Astrocyte (in vitro differentiated cells and primary cell): Measurements from ENCODE around the gene GCKR. TPM values are rescaled to one million over a fixed set of nuclear protein-coding genes. Genes with fewer than 3 reads are reported as not detected.

Source experiments
- DNase-seq: peaks from one replicate; pipeline ENCODE4 v3.0.0-alpha.2; 2010; ENCODE audit warnings: low read depth
- FAIRE-seq: peaks from 2 replicates; lab custom pipeline; 2011; peaks lifted over from hg19 to GRCh38; lab: Jason Lieb, UNC
- H2AFZ ChIP-seq: 2 replicates; pipeline ENCODE4 v1.6.0; 2012; ENCODE audit warnings: low read depth, low read length, inconsistent platforms
- H3K27ac ChIP-seq: 2 replicates; pipeline ENCODE4 v1.5.1; 2011; ENCODE audit warnings: low read depth, low read length, inconsistent platforms
- H3K27me3 ChIP-seq: 2 replicates; pipeline ENCODE4 v1.6.0; 2011; ENCODE audit warnings: low read length, inconsistent platforms; ENCODE audit not compliant: insufficient read depth
- H3K36me3 ChIP-seq: 2 replicates; pipeline ENCODE4 v1.5.1; 2011; ENCODE audit warnings: low read length, inconsistent platforms; ENCODE audit not compliant: insufficient read depth
- H3K4me1 ChIP-seq: 2 replicates; pipeline ENCODE4 v1.5.1; 2011; ENCODE audit warnings: low read length, inconsistent platforms; ENCODE audit not compliant: insufficient read depth
- H3K4me2 ChIP-seq: 2 replicates; pipeline ENCODE4 v1.6.0; 2012; ENCODE audit warnings: low read length, inconsistent platforms
- H3K4me3 ChIP-seq: 2 replicates; pipeline ENCODE4 v1.5.1; 2011; ENCODE audit warnings: low read depth, mild to moderate bottlenecking, low read length, inconsistent platforms; ENCODE audit not compliant: insufficient read depth
- H3K79me2 ChIP-seq: 2 replicates; pipeline ENCODE4 v1.6.0; 2012; ENCODE audit warnings: mild to moderate bottlenecking, low read length, inconsistent platforms; ENCODE audit not compliant: insufficient read depth
- H3K9ac ChIP-seq: 2 replicates; pipeline ENCODE4 v1.6.0; 2012; ENCODE audit warnings: mild to moderate bottlenecking, low read length, inconsistent platforms
- H3K9me3 ChIP-seq: 2 replicates; pipeline ENCODE4 v1.5.1; 2012; ENCODE audit warnings: low read depth, mild to moderate bottlenecking, low read length, inconsistent platforms; ENCODE audit not compliant: insufficient read depth
- H4K20me1 ChIP-seq: 2 replicates; pipeline ENCODE4 v1.6.0; 2012; ENCODE audit warnings: low read length, inconsistent platforms; ENCODE audit not compliant: insufficient read depth
- H3K27ac Mint-ChIP-seq: one replicate; pipeline ENCODE4 v1.8.0; 2021; ENCODE audit warnings: mild to moderate bottlenecking, mixed read lengths; ENCODE audit not compliant: unreplicated experiment
- H3K27me3 Mint-ChIP-seq: one replicate; pipeline ENCODE4 v1.8.0; 2021; ENCODE audit warnings: low read depth, mixed read lengths; ENCODE audit not compliant: unreplicated experiment
- H3K36me3 Mint-ChIP-seq: one replicate; pipeline ENCODE4 v1.8.0; 2021; ENCODE audit warnings: low read depth, mixed read lengths; ENCODE audit not compliant: unreplicated experiment
- H3K4me1 Mint-ChIP-seq: one replicate; pipeline ENCODE4 v1.8.0; 2021; ENCODE audit warnings: low read depth, mixed read lengths; ENCODE audit not compliant: unreplicated experiment
- H3K4me3 Mint-ChIP-seq: one replicate; pipeline ENCODE4 v1.8.0; 2021; ENCODE audit warnings: mild to moderate bottlenecking, moderate library complexity, mixed read lengths; ENCODE audit not compliant: unreplicated experiment
- H3K9me3 Mint-ChIP-seq: one replicate; pipeline ENCODE4 v1.8.0; 2021; ENCODE audit warnings: mild to moderate bottlenecking, mixed read lengths; ENCODE audit not compliant: unreplicated experiment
- CTCF ChIP-seq: IDR thresholded peaks from 2 replicates; pipeline ENCODE4 v1.5.1; 2011; ENCODE audit warnings: low read depth, mild to moderate bottlenecking, inconsistent platforms, low read length, moderate library complexity; ENCODE audit not compliant: insufficient read depth
- EZH2 ChIP-seq: IDR thresholded peaks from 2 replicates; pipeline ENCODE4 v1.6.1; 2012; ENCODE audit warnings: mild to moderate bottlenecking, low read length, inconsistent platforms; ENCODE audit not compliant: insufficient read depth
- total RNA-seq: library from RNA; stranded (reverse); gene quantifications from 2 replicates; pipeline ENCODE4 v1.2.1, GENCODE V29; 2021

The GCKR gene
- total RNA-seq, 1 donor from 2014 or later: not detected

GRCh38 chr2:27493948-27494283 is 2.7 kb upstream of the GCKR start:
- Histone ChIP-seq H3K36me3 (no peaks in the 10 kb centered on the region), H4K20me1 (no peaks in the 10 kb centered on the region), H3K4me3 (peak overlapping the region; percentile 66), H3K27ac (no peak overlapping the region), H3K4me1 (peaks cover 14% of the 10 kb centered on the region), H3K9me3 (no peaks in the 10 kb centered on the region), H3K79me2 (peaks cover 4% of the 10 kb centered on the region), H3K9ac (peak overlapping the region; percentile 84), H3K27me3 (no peaks in the 10 kb centered on the region), H3K4me2 (peak overlapping the region; percentile 96), H2AFZ (peak overlapping the region; percentile 82)
- Mint-ChIP-seq H3K9me3 (peaks cover 4% of the 10 kb centered on the region), H3K27me3 (peaks cover 23% of the 10 kb centered on the region), H3K4me3 (peak overlapping the region; percentile 77), H3K36me3 (peaks cover 2% of the 10 kb centered on the region), H3K27ac (no peak overlapping the region), H3K4me1 (no peaks in the 10 kb centered on the region)
- no peak for FAIRE-seq
- no peak for DNase-seq
- TF ChIP-seq EZH2 (no peak), CTCF (no peak)

GRCh38 chr2:27494284-27494943 is 2.2 kb upstream of the GCKR start:
- H3K4me3 ChIP-seq: peak overlapping the region; percentile 66
- Mint-ChIP-seq H3K27me3 (peaks cover 23% of the 10 kb centered on the region), H3K4me1 (no peaks in the 10 kb centered on the region), H3K36me3 (peaks cover 2% of the 10 kb centered on the region), H3K9me3 (peaks cover 4% of the 10 kb centered on the region), H3K4me3 (peak overlapping the region; percentile 77), H3K27ac (peak overlapping the region; percentile 29)
- H3K9me3 ChIP-seq: no peaks in the 10 kb centered on the region
- H3K4me1 ChIP-seq: peaks cover 9% of the 10 kb centered on the region
- H3K79me2 ChIP-seq: no peaks in the 10 kb centered on the region
- FAIRE-seq (no peak), DNase-seq (peak; percentile 64)
- H3K27me3 ChIP-seq: no peaks in the 10 kb centered on the region
- H3K9ac ChIP-seq: peak overlapping the region; percentile 84
- no peaks in the 10 kb centered on the region for H4K20me1 ChIP-seq
- H2AFZ ChIP-seq: peak overlapping the region; percentile 82
- H3K27ac ChIP-seq: peak overlapping the region; percentile 27
- no peaks in the 10 kb centered on the region for H3K36me3 ChIP-seq
- TF ChIP-seq EZH2: no peak
- TF ChIP-seq CTCF: no peak
- peak overlapping the region; percentile 96 for H3K4me2 ChIP-seq

GRCh38 chr2:27494944-27495554 is 1.6 kb upstream of the GCKR start, which contains the start of gene FNDC4:
TSS of gene FNDC4 (minus strand) at chr2:27495200. CDS start at chr2:27494679, 521 bp downstream.
- TF ChIP-seq CTCF: no peak
- TF ChIP-seq EZH2: no peak
- peaks cover 23% of the 10 kb centered on the region for H3K27me3 Mint-ChIP-seq
- Histone ChIP-seq H2AFZ (peak within 1 kb of the TSS; percentile 82), H3K27me3 (no peaks in the 10 kb centered on the region), H3K27ac (peak within 1 kb of the TSS; percentile 27), H3K9me3 (no peaks in the 10 kb centered on the region), H3K79me2 (no peaks in the 10 kb centered on the region), H3K9ac (peak within 1 kb of the TSS; percentile 84), H3K4me1 (peaks cover 9% of the 10 kb centered on the region), H4K20me1 (no peaks in the 10 kb centered on the region), H3K4me2 (peak within 1 kb of the TSS; percentile 96), H3K36me3 (no peaks in the 10 kb centered on the region), H3K4me3 (peak within 1 kb of the TSS; percentile 66)
- FAIRE-seq: no peak
- H3K4me3 Mint-ChIP-seq: peak within 1 kb of the TSS; percentile 84
- H3K9me3 Mint-ChIP-seq: peaks cover 4% of the 10 kb centered on the region
- no peak for DNase-seq
- peaks cover 2% of the 10 kb centered on the region for H3K36me3 Mint-ChIP-seq
- no peaks in the 10 kb centered on the region for H3K4me1 Mint-ChIP-seq
- peak within 1 kb of the TSS; percentile 29 for H3K27ac Mint-ChIP-seq
